Non-pigmented ciliary epithelial cell (primary cell): ENCODE results near the gene FNDC4.
"Not testable (repeated sequence)": the region's sequence is repeated elsewhere in the genome, so short reads cannot be mapped to it uniquely, and the experiment has no call there.

Experiments used
- DNase-seq: peaks from one replicate; pipeline ENCODE4 v3.0.0-alpha.2; 2010; ENCODE audit warnings: low read depth

The FNDC4 gene

GRCh38 chr2:27494944-27495554, at the start of gene FNDC4:
FNDC4 (minus strand) TSS chr2:27495200; CDS start chr2:27494679, 521 bp downstream.
- DNase-seq = no peak

DNA sequence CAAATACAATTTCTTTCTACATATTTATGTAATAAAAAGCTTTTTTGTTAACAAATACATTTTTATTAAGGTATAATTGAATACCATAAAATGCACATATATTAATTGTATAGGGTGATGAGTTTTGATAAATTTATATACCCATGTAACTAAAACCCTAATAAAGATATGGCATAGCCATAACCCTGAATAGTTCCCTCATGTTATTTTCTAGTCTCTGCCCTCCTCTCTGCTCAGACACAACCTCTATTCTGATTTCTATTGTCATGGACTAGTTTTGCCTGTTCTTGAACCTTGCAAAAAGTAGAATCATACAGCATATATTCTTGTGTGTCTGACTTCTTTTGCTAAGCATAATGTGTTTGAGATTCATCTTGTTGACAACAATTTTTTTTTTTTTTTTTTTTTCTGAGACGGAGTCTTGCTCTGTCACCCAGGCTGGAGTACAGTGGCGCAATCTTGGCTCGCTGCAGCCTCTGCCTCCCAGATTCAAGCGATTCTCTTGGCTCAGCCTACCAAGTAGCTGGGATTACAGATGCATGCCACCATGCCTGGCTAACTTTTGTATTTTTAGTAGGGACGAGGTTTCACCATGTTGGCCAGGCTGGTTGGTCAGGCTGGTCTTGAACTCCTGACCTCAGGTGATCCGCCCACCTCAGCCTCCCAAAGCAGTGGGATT, 49.3 kb upstream of the FNDC4 start:
- DNase-seq = no peak

GRCh38 chr2:27539649-27540048, 44.6 kb upstream of the FNDC4 start:
- not testable (repeated sequence) for DNase-seq

GRCh38 chr2:27538839-27539450, 43.9 kb upstream of the FNDC4 start:
- not testable (repeated sequence) for DNase-seq

DNA sequence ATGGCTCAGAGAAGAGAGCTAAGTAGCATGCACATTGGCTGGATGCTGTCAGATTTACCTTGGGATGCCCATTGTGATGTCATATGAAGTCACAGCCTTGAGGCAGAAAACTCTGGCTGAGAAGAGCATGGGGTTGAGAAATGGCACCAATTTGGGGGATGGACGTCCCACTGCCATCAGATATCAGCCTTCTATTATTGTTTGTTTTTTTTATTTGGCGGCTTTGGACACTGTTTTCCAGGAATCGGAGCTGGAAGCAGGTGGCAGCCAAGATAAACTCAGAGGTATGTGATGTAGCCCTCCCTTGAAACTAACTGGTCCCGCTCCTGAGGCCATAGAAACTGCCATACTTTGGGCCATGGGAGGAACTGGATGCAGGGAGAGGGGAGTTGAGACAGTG, 42.3 kb upstream of the FNDC4 start:
- no peak for DNase-seq

DNA sequence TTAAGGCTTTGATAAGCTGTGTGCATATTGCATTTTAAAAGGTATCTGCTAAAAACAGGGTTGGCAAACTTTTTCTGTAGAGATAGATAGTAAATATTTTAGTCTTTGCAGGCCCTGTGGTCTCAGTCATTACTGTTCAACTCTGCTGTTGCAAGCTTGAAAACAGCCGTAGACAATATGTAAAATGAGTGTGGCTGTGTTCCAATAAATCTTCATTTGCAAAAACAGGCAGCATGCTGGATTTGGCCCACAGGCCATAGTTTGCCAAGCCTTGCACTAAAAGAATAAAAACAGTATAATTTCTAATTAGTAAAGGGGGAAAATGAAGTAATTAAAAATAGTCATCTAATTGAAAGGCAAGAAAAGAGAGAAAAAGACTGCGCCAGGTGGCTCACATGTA, 37.0 kb upstream of the FNDC4 start:
- no peak for DNase-seq

DNA sequence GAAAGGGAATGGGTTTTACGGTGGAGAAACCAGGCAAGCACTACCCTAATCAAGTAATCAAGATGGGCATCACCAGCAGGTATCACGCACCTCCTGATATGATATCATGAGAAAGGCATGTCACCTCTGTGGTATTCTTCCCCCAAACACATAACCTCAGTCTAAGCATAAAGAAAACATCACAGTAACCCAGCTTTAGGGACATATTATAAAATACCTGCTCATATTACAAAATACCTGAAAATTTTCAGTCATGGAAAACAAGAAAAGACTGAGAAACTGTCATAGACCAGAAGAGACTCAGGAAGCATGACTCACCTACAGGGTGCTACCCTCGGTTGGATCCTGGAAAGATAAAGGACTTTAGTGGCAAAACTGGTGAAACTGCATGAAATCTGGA, 32.2 kb upstream of the FNDC4 start:
- DNase-seq = no peak

DNA sequence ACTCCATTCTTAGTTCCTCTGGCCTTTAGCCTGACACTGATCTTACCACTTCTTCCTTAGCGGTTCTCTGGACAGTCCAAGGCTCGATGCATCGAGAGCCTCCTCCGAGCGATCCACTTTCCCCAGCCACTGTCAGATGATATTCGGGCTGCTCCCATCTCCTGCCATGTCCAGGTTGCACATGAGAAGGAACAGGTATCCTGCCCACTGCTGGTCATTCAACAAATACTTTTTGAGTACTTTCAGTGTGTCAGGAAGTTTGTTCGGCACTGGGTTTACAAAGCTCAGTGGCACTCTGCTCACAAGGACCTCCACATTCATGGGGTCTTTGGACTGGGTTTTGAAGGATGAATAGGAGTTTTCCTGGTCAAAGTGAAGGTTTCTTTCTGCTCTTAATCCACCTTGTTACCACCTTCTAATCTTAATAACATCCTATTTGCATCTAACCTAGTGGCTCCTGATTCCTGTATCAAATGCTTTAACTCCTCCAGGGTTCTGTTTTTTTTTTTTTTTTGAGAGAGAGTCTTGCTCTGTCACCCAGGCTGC, 27.5 kb upstream of the FNDC4 start:
- DNase-seq = no peak

GRCh38 chr2:27520316-27520715, 25.3 kb upstream of the FNDC4 start:
- no peak for DNase-seq

DNA sequence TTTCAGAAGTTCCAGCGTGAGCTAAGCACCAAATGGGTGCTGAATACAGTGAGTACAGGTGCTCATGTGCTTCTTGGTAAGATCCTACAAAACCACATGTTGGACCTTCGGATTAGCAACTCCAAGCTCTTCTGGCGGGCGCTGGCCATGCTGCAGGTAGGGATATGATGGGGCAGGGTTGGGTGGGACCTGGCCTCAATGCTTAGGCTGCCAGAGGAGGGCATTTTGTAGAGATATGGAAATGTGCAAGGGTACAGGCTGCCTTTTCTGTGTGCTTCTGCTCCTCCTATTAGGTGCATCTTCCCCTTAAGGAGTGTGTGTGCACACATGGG, 23.7 kb upstream of the FNDC4 start:
- no peak for DNase-seq

GRCh38 chr2:27518113-27518781, 23.2 kb upstream of the FNDC4 start:
- DNase-seq = no peak

DNA sequence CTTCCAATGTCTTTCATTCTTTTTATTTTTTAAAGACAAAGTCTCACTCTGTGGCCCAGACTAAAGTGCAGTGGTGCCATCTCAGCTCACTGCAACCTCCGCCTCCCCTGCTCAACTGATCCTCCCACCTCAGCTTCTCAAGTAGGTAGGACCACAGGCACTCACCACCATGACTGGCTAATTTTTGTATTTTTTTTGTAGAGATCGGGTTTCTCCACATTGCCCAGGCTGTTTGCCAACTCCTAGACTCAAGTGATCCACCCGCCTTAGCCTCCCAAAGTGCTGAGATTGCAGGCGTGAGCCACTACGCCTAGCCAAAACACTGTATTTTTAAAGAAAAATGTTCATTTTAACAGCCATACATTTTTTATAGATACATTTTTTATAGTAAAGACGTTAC, 14.3 kb upstream of the FNDC4 start:
- no peak for DNase-seq

DNA sequence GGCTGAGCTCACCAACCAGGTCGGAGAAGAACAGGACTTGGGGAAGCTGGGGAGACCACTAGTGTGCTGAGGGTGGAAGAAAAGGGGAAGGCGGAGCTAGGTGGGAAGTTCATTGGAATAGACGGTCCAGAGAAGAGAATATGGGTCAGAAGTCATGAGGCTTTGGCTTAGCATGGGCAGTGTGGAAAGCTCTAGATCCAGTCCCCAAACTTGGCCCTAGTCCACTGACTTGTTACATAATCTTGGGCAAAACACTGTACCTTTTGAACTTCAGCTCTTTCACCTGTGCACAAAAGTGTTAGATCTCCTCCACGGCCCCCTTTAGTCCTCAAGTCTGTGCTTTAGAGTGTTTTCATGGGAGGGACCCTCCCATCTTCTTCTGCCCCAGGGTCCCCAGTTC, 12.3 kb upstream of the FNDC4 start:
- DNase-seq = no peak

DNA sequence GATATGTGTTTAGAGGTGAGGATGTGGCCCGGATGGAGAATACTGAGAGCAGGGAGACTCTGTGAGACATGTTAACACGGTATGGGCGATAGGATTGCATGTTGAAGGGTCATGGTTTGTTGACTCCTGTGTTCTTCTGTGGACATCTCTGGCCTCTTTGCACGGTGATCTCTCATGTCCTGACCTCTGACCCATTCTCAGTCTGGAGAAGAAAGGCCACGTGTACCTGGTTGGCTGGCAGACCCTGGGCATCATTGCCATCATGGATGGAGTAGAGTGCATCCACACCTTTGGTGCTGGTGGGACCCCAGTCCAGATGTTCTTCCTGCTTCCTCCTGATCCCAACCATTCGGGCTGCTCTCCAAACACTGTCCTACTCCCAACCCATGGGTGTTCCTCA, 11.6 kb upstream of the FNDC4 start:
- no peak for DNase-seq

GRCh38 chr2:27502142-27502541, 7.1 kb upstream of the FNDC4 start:
- DNase-seq = no peak

DNA sequence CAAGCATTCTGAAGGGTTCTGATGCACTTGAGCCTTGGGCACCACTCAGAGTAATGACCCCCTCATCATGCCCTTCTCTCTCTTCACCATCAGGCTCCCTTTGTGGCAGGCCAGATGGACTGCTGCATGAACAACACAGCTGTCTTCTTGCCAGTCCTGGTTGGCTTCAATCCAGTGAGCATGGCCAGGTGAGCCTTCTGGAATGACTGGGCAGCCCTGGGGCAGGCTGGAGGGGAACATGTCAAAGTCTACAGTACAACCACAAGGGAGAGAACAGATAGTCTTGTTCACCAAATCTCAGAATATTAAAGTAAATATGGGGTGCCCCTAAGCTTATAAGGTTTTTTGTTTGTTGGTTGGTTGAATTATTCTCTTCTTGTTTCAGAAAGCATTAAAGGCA, 6.0 kb upstream of the FNDC4 start:
- no peak for DNase-seq

DNA sequence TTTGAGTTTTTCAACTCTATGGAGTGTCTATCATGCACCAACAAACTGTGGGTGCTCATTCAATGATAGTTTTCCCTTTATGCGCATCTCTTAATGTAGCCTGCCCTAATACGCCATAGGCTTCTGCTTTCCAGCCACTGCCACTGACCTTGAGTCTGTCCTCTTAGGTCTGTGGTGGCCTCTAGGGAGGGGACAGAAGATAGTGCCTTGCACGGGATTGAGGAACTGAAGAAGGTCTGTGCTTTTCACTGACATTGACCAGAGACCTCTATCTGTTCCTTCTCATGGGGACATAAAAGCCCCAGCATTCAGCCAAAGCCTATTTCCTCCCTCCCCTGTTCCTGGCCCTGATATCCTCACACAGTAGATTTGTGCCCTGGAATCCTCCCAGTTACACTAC, 4.0 kb upstream of the FNDC4 start:
- no peak for DNase-seq

DNA sequence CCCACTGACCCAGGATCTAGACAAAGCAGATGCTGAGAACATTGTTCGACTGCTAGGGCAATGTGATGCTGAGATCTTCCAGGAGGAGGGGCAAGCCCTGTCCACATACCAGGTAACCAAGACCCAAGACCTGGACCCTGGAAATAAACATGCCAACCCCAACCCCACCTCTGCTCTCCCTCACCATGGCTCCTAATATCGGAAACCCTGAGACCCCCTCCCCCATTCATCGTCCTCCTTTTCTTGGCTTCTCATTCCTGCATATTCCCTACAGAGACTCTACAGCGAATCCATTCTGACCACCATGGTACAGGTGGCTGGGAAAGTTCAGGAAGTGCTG, 2.3 kb upstream of the FNDC4 start:
- no peak for DNase-seq

DNA sequence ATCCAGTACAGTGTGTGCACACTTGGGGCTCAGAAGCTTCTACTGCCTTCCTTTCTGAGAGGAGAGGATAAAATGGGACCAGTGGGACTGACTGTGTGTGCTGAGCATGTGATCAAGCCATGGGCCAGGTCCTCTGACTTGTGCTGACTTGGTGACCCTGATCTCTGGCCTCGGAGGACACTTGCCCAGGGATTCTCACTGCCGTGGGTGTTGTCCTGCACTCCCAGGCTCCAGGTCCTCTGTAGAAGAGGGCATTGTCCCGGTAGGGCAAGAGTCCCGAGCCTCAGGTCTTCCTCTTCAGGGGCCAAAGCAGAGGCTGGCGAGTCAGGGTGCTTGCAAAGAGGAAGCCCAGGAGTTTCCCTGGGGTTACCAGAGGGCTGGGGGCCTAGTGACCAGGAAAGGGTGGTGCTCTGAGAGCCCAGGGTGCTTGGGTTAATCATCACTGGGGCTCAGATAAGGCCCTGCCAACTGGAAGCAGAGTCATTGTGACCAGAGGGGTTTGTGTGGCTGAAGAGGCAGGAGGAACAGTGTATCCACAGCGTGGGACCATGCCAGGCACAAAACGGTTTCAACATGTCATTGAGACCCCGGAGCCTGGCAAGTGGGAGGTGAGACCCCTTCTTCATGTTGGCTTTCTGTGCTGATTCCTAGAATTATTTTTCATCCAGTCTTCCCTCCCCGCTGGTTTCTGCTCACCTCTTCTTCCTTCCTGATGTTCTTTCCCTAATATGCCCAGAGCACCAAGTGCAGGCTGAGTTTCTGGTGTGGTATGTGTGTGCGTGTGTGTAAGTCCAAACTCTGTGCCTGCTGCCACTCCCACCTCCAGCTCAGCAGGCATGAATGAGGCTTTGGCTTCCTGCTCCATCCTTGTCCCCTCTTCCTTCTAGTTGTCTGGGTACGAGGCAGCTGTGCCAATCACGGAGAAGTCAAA, 1.6 kb upstream of the FNDC4 start, which contains the start of gene GCKR:
Gene GCKR (plus strand): TSS at position 483 of the 931 bp plus-strand sequence. CDS start 66 bp downstream, at position 549.
- DNase-seq = no peak

DNA sequence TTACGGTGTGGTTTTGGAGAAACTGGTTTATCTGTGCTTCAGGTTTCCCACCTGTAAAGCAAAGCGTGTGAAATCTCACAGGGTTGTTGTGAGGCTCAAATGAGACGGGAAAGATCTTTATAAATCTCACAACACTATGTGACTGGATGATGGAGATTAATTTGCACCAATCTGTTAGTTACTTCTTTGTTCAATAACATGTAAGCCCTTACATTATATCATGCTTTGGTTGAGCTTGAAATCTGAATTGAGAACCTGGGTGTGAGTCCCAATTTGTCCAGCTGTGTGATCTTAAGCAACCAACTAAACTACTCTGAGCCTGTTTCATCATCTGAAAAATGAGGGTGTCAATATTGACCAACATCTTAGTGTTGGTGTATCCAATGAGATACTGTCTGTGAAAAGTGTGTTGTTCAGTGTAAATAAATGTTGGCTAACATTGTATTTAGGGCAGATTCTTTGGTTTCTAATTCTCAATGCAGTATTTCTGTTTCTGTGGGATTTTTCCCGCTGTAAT, 898 bp upstream of the FNDC4 start:
- no peak for DNase-seq

GRCh38 chr2:27494284-27494943, 586 bp downstream of the FNDC4 start:
- peak; percentile 13 for DNase-seq
